K562 treated with DMSO at 1 percent for 12 hours (cell line): ENCODE measurements around the gene PRRT3. TPM values are rescaled to one million over a fixed set of nuclear protein-coding genes. Genes with fewer than 3 reads are reported as not detected.

Source experiments
- total RNA-seq: library from RNA; unstranded; fragments of 300-600 nt; gene quantifications from 2 replicates; pipeline ENCODE4 v1.2.3, GENCODE V29; 2022; ENCODE audit not compliant: insufficient read depth

The PRRT3 gene
- 1.3 and 2.8 TPM in 2 replicates for total RNA-seq

GRCh38 chr3:9951962-9952805 lies at the start of gene PRRT3:
TSS of gene PRRT3 (minus strand) at chr3:9952408. CDS start at chr3:9950115, 2,293 bp downstream.

DNA sequence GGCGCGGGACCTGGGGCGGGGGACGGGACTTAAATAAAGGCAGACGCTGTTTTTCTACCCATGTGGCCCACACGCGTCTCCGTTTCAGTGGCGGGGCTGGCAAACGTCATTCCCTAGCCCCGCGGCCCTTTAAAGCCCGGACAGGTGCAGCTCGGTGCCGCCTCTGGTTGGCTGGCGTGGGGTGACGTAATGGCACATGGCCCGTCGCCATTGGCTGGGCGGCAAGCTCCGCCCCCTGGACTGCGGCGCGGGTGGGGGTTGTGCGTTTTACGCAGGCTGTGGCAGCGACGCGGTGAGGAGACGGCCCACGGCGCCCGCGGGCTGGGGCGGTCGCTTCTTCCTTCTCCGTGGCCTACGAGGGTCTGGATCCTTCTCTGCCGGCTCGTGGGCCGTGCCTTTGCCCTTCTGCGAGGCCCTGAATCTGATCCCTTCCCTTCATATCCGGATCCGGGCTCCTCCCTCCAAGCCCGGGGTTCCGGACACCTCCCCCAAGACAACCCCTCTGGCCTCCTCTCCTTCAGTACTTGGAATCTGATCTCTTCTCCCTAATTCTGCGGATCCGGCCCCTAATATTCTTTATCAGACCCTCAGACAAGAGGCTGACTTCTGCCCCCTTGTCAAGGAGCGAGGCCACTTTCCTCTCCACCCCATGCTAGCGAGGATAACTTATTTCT lies 18.5 kb downstream of the PRRT3 start, which contains the start of gene CRELD1:
TSS of gene CRELD1 (plus strand) at position 274 of the 674 bp plus-strand sequence. CDS start 605 bp downstream, outside the sequence.

DNA sequence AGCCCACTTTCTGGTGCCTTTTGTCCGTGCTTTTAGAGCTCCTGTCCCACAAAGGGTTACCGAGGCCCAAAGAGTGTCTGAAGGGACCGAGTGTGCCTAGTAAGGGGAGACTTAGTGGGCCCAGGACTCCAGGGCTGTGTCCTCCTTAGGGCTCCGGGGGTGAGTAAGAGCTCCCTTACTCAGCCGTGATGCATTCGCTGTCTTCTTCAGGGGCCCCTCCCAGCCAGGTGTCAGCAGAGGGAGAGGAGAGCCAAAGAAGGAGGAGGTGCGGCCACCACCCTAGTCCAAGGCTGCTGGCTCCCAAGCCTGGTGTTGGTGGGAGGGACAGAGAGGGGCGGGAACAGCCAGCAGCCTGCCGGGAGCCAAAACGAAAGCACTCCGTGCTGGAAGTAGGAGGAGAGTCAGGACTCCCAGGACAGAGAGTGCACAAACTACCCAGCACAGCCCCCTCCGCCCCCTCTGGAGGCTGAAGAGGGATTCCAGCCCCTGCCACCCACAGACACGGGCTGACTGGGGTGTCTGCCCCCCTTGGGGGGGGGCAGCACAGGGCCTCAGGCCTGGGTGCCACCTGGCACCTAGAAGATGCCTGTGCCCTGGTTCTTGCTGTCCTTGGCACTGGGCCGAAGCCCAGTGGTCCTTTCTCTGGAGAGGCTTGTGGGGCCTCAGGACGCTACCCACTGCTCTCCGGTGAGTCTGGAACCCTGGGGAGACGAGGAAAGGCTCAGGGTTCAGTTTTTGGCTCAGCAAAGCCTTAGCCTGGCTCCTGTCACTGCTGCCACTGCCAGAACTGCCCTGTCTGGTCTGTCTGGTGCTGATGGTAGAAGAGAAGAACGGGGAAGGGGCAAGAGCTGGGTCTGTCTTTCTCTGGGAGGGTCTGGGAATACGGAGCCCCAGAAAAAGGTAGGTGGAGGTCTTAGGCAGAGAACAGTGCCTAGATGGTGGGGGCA lies 35.2 kb downstream of the PRRT3 start, which contains the start of gene IL17RC:
TSS of gene IL17RC (plus strand) at position 365 of the 947 bp plus-strand sequence. CDS start at position 583, 218 bp downstream.

DNA sequence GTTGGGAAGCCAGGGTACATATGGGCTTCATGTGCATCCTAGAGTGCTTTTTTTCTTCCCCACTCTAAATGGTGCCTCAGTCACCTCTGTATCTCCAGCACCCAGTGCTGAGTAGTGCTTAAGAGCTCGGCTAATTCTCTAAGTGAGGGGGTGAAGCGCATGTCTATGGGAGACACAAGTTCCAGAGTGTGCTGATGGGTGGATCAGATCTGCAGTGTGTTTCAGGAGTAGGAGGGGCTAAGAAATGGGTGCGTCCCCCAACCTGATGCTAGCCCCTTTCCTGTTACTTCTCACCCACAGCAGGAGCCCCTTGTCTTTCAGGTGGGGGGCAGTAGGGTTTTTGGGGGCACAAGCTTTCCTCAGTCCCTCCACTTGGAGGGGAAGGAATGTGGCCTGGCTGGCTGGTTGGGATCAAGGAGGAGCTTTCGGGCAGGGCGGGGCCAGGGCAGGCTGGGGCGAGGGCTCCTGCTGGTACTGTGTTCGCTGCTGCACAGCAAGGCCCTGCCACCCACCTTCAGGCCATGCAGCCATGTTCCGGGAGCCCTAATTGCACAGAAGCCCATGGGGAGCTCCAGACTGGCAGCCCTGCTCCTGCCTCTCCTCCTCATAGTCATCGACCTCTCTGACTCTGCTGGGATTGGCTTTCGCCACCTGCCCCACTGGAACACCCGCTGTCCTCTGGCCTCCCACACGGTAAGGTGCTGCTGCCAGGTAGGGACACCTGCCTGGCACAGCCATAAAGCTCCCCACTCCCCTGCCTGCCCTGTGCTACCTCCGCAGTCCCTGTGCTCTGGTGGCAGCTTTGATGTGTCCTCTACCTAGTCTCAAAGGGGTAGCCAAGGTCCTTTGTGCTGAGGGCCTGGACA lies 49.6 kb downstream of the PRRT3 start, which contains the start of gene IL17RE:
TSS of gene IL17RE (plus strand) at position 477 of the 866 bp plus-strand sequence. CDS start at position 562, 85 bp downstream.

Other genes starting within 250 kb of the PRRT3 start
- gene CPNE9, start 248.6 kb downstream of the PRRT3 start, total RNA-seq, result not detected in 2 replicates
- 14.7 and 30.4 TPM in 2 replicates for gene BRPF1, start 220.7 kb downstream of the PRRT3 start, total RNA-seq
- 21.3 and 31.6 TPM in 2 replicates for gene OGG1, start 202.5 kb downstream of the PRRT3 start, total RNA-seq
- gene CAMK1, start 182.5 kb downstream of the PRRT3 start, total RNA-seq, result 11.2 and 13.1 TPM in 2 replicates
- 103 TPM in 2 replicates for gene TADA3, start 159.9 kb downstream of the PRRT3 start, total RNA-seq
- gene ARPC4, start 159.3 kb downstream of the PRRT3 start, total RNA-seq, result 37.5 and 57.4 TPM in 2 replicates
- 41.4 and 97.9 TPM in 2 replicates for gene TTLL3, start 142.1 kb downstream of the PRRT3 start, total RNA-seq
- 77.6 and 82.0 TPM in 2 replicates for gene RPUSD3, start 108.4 kb downstream of the PRRT3 start, total RNA-seq
- not detected in 2 replicates for gene CIDEC, start 72.2 kb downstream of the PRRT3 start, total RNA-seq
- gene JAGN1, start 61.8 kb downstream of the PRRT3 start, total RNA-seq, result 57.8 and 66.0 TPM in 2 replicates
- gene IL17RE, start 49.6 kb downstream of the PRRT3 start, total RNA-seq, result 0.64 and 0.67 TPM in 2 replicates
- gene IL17RC, start 35.3 kb downstream of the PRRT3 start, total RNA-seq, result 34.1 and 39.6 TPM in 2 replicates
- 18.5 and 28.3 TPM in 2 replicates for gene CRELD1, start 18.6 kb downstream of the PRRT3 start, total RNA-seq
- 34.7 and 41.6 TPM in 2 replicates for gene EMC3, start 34.4 kb upstream of the PRRT3 start, total RNA-seq
- gene FANCD2, start 74.0 kb upstream of the PRRT3 start, total RNA-seq, result 39.2 and 80.6 TPM in 2 replicates
- not detected in 2 replicates for gene FANCD2OS, start 155.8 kb upstream of the PRRT3 start, total RNA-seq
- 261 and 291 TPM in 2 replicates for gene BRK1, start 163.3 kb upstream of the PRRT3 start, total RNA-seq
- gene VHL, start 189.4 kb upstream of the PRRT3 start, total RNA-seq, result 58.0 and 119 TPM in 2 replicates
- 5.0 and 7.9 TPM in 2 replicates for gene IRAK2, start 212.5 kb upstream of the PRRT3 start, total RNA-seq